GM21723 (cell line): ENCODE results near the gene PPP3R1.

Experiments
- ATAC-seq: cut with Tn5 transposase; IDR thresholded peaks from one replicate; pipeline ENCODE4 v1.9.1; 2021; ENCODE audit warnings: mild to moderate bottlenecking, moderate library complexity; ENCODE audit not compliant: unreplicated experiment

PPP3R1 gene, protein sequence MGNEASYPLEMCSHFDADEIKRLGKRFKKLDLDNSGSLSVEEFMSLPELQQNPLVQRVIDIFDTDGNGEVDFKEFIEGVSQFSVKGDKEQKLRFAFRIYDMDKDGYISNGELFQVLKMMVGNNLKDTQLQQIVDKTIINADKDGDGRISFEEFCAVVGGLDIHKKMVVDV

DNA sequence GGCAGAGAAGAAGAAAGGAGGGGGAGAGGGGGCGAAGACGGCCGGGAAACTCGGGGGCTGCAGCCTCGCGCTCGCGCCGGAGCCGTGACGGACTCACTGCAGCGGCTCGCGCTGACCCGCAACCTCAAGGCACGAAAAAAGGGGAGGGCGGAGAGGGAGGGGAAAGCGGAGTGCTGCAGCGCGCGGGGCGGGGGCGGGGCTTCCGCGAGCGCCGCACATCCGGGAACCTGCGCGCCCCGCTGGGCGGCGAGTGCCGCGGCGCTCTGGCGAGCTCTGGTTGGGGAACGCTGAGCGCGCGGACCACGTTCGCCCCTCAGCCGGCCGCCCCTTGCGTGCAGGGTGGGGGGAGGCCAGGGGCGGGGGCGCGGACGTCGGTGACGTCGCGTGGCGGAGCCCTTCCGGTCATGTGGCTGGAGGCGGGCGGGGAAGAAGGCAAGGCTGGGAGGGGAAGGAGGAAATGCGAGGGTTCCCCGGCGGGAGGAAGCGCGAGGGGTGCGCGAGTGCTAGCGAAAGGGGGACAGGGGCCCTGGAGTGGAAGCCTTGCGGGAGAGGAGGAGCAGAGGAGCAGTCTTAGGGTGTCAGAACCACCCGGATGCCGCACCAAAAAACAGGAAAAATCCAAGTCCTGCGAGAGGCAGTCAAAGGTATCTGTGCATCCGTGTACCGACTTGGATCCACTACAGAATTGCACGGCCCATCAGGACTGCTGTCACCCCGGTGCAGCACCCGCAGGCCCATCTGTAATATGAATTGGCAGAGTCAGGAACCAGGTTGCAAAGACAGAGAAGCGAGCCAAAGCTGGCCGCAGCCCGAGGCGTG, at the start of gene PPP3R1:
TSS of gene PPP3R1 (minus strand) at position 133 of the 819 bp plus-strand sequence. CDS start 405 bp downstream, outside the sequence.
- ATAC-seq: peak; percentile 77

DNA sequence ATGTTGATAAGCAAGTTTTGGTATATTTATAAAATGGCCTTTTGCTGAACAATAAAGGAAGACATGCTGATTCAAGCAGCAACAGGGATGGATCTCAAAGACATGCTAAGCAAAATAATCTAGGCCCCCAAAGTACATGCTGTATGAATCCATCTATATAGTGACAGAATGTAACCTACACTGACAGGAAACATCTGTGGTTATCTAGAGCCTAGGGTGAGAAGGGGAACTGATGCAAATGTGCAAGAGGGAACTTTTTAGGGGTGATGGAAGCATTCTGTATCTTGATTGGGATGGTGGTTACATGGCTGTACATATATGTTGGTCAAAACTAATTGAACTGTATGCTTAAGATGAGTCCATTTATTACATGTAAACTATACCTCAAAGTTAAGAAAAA, 43.2 kb upstream of the PPP3R1 start:
- peak; percentile 69 for ATAC-seq

DNA sequence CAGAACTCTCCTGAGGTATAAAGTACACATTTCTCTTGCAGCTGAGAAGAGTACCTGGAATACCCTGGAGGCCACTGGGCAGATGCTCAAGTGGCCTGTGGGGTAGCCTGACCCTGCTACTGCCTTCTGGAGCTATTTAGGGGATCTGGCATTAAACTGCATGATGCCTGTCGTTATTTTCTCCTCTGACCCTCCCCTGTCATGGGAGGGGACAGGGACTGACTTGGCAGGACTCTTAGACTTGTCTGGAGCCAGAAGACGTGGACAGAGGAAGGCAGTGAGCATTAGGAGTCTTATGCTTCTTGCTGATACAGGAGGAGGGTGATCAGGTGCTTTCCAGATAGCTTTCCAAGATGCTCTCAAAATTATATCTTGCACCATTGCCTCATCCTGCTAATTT, 42.6 kb upstream of the PPP3R1 start:
- ATAC-seq: no peak

DNA sequence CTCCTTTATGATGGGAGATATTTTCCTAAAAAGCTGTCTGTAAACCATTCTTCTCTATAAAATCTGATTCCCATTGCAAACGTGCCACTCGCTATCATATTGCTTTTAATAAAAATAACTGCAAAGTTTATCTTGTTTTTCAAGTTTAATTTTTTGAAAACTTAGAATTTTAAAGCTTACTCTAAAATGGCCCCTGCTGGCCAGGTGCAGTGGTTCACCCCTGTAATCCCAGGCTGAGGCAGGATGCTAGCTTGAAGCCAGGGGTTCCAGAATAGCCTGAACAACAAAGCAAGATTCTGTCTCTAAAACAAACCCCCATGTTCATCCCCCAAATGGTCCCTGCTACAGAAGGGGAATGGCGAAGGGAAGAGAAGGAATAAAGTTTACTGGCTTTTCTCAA, 41.9 kb upstream of the PPP3R1 start:
- no peak for ATAC-seq

DNA sequence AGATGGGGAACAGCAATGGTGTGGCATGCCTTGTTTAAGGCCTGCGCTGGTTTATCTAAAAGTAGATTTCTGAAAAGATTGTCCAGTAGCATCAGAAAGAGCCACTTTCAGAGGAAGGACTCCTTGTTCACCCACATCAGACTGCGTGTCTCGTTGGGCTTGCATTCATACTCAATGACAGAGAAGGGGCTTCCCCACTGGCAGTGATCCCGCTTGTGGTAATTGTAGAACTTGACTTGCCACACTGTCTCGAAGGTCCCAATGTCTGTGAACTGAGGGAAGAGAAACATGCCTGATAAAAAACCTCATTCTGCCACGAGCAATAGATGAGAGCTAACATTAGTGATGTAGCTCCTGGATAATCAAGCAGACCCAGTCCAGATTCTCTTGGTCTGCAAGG, 41.4 kb upstream of the PPP3R1 start:
- no peak for ATAC-seq

DNA sequence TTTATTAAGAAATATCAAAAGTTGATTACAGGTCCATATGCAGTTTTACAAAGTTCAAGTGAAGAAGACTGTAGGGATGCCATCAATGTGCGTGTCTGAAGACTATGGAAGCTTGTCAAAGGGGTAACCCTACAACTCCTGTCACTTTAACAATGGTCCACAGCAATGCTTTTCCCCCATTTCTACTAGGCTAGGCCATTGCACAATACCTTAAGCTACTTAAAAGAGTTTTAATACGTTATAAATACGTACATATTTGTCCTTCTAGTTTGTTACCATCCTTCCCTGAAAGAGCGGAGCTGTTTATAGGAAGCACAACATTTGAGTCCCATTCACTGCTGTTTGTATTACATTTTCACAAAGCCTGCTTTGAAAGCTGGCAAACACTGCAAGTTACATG, 40.7 kb upstream of the PPP3R1 start:
- no peak for ATAC-seq

DNA sequence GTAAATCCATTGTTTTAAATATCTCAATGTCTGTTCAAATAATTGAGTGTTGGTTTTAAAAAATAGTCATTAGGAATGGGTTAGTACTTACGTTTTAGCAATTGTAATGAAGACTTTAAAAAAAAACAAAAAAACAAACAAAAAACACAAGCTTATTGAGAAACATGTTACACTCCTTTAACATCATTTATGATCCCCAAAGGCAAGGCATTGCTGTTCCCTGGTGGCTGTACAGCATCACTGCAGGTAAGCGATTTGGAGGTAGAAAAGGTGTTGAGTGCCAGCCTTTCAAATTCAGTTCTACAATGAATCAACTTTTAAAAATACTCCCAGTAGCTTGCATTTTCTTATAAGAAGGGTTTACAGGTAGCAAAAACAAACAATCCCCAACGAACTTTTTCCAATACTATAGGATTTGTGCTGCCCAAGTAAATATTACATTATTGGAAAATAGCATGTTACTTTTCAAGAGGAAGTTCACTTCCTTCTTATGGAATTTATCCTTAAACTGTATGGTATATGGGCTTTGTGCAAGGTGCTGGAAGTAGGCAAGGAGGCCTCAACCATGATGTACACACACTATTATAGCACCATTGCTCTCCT, 39.9 kb upstream of the PPP3R1 start:
- peak; percentile 81 for ATAC-seq

DNA sequence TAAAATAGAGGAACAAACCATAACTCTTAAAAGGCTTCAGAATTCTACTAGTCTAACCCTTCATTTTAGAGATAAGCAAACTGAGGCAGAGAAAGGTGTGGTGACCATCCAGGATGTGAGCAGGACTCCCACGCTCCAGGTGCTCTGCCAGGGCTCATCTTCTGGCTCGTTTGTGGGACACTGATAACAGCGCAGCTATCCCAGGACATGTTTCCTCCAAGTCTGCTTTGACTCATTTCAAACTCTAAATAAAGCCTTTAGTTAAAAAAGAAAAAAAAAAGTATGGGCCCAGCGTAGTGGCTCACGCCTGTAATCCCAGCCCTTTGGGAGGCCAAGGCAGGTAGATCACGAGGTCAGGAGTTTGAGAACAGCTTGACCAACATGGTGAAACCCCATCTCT, 39.0 kb upstream of the PPP3R1 start:
- no peak for ATAC-seq

DNA sequence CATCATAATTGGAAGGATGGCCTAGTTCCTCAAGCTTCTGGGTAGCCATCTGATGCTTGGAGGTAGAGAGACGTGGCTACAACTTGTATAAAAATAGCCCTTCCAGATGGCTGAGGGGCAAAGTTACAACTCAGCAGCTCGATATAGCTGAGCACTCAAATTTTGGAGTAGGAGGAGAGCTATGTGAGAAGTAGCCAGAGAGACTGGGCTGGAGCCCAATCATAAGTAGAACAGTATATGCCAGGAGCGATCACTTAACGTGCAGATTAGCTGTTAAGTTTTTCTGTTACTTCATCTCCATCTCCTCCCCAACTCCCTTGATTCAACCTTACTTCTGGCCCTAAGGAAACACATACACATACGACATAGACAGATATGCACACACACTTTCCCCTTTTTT, 38.6 kb upstream of the PPP3R1 start:
- no peak for ATAC-seq

DNA sequence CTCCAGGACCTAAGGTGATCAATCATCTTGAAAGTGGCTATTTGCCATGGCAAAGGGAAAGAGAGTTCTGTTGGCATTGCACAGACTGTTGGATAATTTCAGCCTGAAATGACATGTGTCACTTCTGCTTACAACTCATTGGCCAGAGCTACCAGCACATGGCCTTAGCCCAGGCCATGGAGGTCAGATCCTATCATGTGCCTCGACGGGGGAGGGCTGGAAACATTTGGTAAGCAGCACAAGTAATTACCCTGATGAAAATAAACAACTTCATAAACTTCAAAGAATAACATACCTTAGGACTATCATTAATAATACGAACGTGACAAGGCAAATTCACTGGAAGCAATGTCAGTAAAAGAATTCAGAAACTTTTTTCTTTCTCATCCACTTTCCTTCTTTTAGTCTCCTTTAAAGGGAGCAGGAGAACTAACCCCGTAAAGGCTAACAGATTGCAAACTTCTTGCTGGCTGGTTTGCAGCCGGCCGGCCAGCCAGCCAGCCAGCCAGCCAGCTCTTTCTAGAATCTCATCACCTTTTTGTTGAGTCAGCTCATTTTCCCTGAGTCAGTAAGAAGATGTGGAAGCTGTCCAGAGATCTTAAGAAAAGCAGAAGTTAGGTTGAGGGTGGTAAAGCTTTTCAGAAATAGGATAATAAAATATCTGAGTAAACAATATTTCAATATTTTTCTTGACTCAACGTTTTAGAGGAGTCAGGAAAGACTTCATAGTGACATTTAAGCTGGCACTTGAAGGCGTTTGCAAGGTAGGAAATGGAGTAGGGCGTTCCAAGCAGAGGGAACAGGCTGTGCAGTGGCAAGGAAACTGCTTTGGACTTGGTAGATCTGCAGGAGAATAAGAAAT, 35.5 kb upstream of the PPP3R1 start:
- no peak for ATAC-seq

DNA sequence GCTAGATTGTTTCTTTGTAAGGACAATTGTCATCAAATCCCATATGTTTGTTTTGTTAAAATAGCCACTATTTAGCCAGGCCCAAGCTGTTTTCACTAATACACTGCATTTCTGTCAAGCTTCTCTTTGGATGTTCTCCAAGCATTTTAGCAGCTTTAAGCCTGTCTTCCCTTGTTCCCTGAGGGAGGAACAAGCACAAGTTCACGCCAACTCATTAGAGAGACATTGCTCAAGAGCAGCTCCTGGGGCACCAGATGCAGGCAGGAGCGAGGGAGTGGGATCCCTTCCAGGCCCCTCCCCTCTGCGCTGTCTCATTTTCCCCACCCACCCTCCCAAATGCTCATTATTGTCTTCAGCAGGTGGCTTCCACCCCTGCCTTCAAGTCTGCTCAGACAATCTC, 32.6 kb upstream of the PPP3R1 start:
- no peak for ATAC-seq

DNA sequence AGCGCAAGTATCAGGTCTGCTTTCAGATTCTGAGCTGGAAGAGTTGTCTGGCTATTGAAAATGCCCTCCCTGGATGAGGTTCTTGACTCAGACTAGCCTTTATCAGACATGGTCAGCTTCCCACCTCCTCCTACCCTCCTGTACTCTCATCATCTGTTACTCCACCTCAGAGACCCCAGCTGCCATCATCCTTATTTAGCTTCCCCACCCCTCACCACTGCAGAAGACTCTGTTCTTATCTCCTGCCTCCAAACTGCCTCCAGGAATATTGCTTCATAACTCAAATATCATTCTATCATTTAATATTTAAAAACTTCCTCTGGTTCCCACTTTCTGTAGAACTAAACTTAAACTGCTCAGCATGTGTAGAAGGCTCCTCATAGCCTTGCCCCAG, 31.1 kb upstream of the PPP3R1 start:
- no peak for ATAC-seq

DNA sequence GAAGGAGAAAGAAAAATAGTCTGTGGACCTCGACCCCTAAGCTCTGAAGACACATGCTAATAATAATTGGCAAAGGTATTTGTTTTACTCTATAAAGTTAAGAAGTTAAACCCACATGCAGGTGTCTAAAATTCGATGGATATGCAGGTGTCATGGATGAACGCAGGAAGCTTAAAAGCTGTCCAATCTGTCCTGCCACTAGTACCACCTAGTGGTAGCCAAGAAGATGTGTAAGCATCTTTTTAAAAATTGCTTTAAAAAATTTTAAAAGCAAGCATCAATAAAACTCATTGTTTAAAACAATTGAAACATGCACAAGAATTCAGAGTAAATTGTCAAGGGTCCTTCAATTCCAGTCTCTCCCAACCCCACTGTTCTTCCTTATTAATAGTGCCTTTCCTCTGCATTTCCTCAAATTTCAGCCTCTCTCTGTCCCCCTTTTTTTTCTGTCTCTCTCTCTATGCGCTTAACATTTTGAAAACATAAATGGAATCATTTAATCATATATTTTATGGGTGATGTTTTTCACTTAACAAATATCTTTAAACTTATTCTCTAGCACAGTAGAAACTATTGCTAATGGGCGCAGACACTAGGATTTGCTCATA, 30.6 kb upstream of the PPP3R1 start:
- ATAC-seq: no peak

DNA sequence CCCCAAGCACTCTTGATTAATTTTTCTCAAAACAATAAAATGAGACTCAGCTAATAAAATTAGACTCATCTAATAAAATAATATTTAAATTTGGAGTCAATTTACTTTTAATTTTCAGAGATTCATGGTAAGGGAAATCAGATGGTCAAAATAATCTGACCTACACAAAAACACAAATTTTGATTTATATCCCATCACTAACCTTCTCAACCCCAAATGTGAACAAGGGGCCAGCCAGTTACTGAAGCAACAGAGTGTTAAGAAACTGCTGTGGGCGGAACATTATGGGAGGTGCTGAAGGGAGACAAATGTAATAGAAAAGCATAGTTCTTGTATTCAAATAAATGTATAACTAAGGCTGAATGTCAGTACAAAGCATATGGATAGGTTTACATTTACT, 28.5 kb upstream of the PPP3R1 start:
- no peak for ATAC-seq

DNA sequence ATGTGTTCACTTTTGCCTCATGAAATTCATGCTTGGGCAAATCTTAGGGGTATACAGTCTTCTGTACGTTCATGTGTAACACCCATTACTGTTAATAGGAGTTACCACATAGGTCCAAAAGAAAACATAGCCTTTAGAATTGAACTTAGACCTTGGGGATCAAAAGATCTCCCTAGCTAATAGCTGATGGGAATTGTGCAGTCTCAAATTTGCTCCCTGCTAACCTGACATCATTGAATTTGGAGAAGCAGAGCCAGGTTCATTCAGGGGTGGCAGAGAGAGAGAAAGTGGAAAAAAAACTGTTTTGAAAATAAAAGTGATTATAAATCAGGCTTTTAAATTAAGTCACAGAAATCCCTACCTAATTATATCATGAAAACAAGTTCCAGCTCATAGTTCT, 28.0 kb upstream of the PPP3R1 start:
- no peak for ATAC-seq

DNA sequence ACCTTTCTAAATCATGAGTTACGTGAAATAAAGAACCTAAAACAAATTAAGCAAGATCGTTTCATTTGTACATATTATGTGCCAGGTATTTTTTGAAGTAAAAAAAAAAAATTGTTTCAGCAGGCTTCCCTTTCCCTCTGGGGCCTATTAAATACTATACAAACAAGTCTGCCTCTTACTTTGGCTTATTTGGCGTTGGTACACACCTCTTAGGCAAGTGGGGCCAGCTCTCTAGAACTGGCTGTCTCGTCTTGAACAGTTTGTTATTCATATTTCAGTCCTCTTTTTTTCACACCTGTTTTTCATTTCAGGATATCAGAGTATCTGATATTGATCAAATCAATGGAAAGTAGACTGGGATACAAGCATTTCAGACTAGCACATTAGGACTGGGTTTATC, 27.4 kb upstream of the PPP3R1 start:
- no peak for ATAC-seq

DNA sequence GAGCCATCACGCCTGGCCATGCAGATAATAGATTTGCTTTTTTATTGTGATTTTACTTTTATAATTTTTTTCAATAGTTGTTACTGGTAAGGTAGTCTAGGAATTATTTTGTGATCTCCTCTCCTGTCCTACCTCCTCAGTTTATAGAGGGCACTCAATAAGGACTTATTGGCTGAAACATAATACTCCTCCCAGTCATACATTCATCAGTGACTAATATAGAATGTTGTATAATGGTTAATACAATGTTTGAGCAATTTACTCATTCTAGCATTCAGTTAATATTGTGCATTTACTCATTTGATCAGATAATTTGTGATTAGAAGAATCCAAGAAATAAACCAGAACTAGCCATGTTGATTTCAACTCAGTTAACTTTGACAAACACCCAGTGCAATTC, 25.8 kb upstream of the PPP3R1 start:
- ATAC-seq: no peak

DNA sequence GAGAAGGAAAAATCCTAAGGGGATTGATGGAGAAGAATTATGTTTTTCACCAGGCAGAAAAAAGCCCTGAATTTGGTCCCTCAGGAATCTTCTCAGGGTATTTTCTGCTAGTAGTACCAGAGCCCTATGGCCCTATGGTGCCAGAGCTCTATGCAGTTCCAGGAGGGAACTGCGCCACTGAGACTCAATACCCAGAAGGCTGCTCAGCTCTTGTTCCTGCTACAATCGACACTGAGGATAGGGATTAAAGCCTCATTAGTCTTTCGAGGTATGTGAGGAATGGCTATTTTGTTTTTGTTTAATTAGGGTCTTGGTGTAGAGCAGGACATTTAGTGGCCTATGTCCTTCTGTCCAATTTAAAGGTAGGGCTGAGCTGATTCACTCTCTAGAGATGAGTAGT, 21.7 kb upstream of the PPP3R1 start:
- ATAC-seq: no peak

DNA sequence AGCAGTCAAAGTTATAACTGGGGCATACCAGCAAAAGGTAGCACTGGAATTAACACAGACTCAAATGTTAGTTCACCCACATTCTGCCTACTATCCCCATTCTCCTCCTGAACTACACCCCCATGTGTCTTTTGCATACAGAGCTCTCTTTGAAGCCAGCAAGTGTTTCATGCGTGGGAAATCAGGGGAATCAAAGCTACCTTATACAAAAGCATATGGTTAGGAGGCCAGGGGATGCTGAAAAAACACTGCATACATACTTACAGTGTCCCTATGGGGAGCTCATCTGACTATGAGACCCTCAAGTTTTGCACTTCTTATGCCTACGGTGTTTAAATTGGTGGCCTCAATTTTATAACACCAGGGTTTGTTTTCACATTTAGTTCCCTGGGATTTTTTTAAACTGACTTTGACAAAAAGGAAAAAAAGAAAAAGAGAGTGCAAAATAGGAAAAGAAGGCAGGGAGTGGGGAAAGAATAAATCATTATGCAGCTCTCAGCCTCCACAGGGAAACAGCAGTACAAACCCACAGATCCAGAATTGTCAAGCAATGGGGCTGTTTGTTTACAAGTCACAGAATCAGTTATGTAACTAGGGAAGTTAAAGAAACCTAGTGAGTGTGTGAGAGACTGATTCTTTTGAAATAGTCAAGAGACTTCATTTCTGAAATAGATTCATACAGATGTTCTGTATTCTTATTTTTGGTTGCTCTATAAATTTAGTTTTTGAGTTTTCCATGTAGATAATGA, 20.1 kb upstream of the PPP3R1 start:
- ATAC-seq: no peak

DNA sequence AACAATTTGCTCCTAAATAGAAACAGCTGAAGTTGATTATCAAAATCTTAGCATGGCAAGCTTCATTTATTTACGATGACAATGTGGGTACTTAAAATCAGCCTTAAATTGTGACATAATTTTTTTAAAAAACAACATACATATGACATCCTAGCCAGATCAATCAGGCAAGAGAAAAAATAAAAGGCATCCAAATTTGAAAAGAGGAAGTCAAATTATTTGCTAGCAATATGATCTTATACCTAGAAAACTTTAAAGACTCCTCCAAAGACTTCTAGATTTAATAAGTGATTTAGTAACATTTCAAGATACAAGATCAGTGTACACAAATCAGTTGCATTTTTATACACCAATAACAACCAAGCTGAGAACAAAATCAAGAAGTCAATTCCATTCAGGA, 14.3 kb upstream of the PPP3R1 start:
- ATAC-seq: no peak
